HepG2 (cell line): Measurements from ENCODE around the gene QTRT2. TPM values are rescaled to one million over a fixed set of nuclear protein-coding genes. Genes with fewer than 3 reads are reported as not detected.
A peak's percentile ranks its signal among the peaks of the same experiment; 100 is the strongest.

ENCODE experiments used
- ATAC-seq: fragments of 200-7000 bp; cut with Tn5 transposase; 3 replicates; pipeline ENCODE4 v1.9.1; 2020; ENCODE audit warnings: mild to moderate bottlenecking, moderate library complexity
- BruUV-seq: library from RNA; stranded (reverse); fragments of 400-500 nt; replicated peaks from 2 replicates; lab custom pipeline; 2021; lab: Mats Ljungman, UMichigan
- CTCF ChIA-PET: fragments of 300-600 bp; formaldehyde crosslinking; extraction: SDS; loops from one replicate; lab custom pipeline; 2021; ENCODE audit warnings: low total read pairs, inconsistent platforms, low intra/inter-chr PET ratio; lab: Yijun Ruan, JAX
- POLR2A ChIA-PET: fragments of 350-600 bp; sonication (Branson Sonifier 250); formaldehyde crosslinking; loops from one replicate; lab custom pipeline; 2020; ENCODE audit warnings: antibody characterized with exemption, inconsistent platforms; lab: Yijun Ruan, JAX
- DNase-seq: peaks from one replicate; pipeline ENCODE4 v3.0.0-alpha.2; 2015; ENCODE audit warnings: low spot score
- FAIRE-seq: peaks from 3 replicates; lab custom pipeline; 2011; peaks lifted over from hg19 to GRCh38; lab: Jason Lieb, UNC
- H2AFZ ChIP-seq: one replicate; pipeline ENCODE4 v1.6.1; 2011; ENCODE audit warnings: low read length, inconsistent platforms
- H3K27ac ChIP-seq: fragments of 300-600 bp; 3 replicates; pipeline ENCODE4 v1.8.0; 2011; ENCODE audit warnings: mixed run types, mild to moderate bottlenecking, mixed read lengths, low read length, inconsistent platforms; ENCODE audit not compliant: insufficient read depth; ENCODE audit errors: extremely low read length
- H3K27me3 ChIP-seq, 2 experiments: fragments of 200-600 bp in 1 of 2; 2 replicates in 1 of 2; 3 replicates in 1 of 2; pipeline versions ENCODE4 v1.6.0 to v1.8.0; 2011; ENCODE audit warnings: low read length in 2 of 2, mild to moderate bottlenecking in 2 of 2, moderate library complexity in 2 of 2, inconsistent platforms in 1 of 2; ENCODE audit not compliant: insufficient read depth in 2 of 2, control insufficient read depth in 1 of 2
- H3K36me3 ChIP-seq, 2 experiments: fragments of 200-600 bp in 1 of 2; replicated peaks in 1 of 2; 2 replicates in 1 of 2; 3 replicates in 1 of 2; pipeline versions ENCODE4 v1.5.1 to v1.8.0; 2011; ENCODE audit warnings: low read length in 2 of 2, inconsistent platforms in 1 of 2; ENCODE audit not compliant: insufficient read depth in 2 of 2, control insufficient read depth in 1 of 2
- H3K4me1 ChIP-seq: 2 replicates; pipeline ENCODE4 v1.5.1; 2012; ENCODE audit warnings: low read length, inconsistent platforms; ENCODE audit not compliant: insufficient read depth
- H3K4me2 ChIP-seq: 2 replicates; pipeline ENCODE4 v1.6.0; 2011; ENCODE audit warnings: low read depth, low read length, inconsistent platforms
- H3K4me3 ChIP-seq, 3 experiments: fragments of 200-600 bp in 1 of 3; sonication (generic), shearing (Covaris generic) in 1 of 3; replicated peaks in 1 of 3; 2 replicates each; pipeline ENCODE4 v1.5.1; 2011 to 2016; ENCODE audit warnings: low read length in 3 of 3, inconsistent platforms in 2 of 3, low read depth in 2 of 3, mild to moderate bottlenecking in 2 of 3, control low read depth in 1 of 3, mixed read lengths in 1 of 3; ENCODE audit not compliant: insufficient read depth in 1 of 3
- H3K79me2 ChIP-seq: one replicate; pipeline ENCODE4 v1.6.1; 2011; ENCODE audit warnings: low read length, inconsistent platforms; ENCODE audit not compliant: insufficient read depth
- H3K9ac ChIP-seq: 2 replicates; pipeline ENCODE4 v1.6.0; 2011; ENCODE audit warnings: mild to moderate bottlenecking, low read depth, low read length, inconsistent platforms; ENCODE audit not compliant: insufficient read depth
- H3K9me3 ChIP-seq: 2 replicates; pipeline ENCODE4 v1.5.1; 2012; ENCODE audit warnings: mild to moderate bottlenecking, low read length
- H4K20me1 ChIP-seq: 2 replicates; pipeline ENCODE4 v1.6.0; 2011; ENCODE audit warnings: inconsistent platforms, mild to moderate bottlenecking, low read length, moderate library complexity; ENCODE audit not compliant: insufficient read depth
- CBX2 ChIP-seq, 2 experiments: fragments of 200-600 bp in 1 of 2; sonication (generic); formaldehyde crosslinking in 1 of 2; IDR thresholded peaks; 2 replicates each; pipeline versions ENCODE4 v1.7.0 to v1.8.1; 2018 to 2022; ENCODE audit warnings: low read depth in 2 of 2, low read length in 1 of 2, mild to moderate bottlenecking in 1 of 2, missing genetic modification reagents in 1 of 2
- CREBL2 ChIP-seq: sonication (generic); formaldehyde crosslinking; IDR thresholded peaks from 2 replicates; pipeline ENCODE4 v1.8.1; 2023; ENCODE audit warnings: missing genetic modification reagents, mild to moderate bottlenecking, borderline replicate concordance
- FOXO4 ChIP-seq: sonication (generic); formaldehyde crosslinking; conservative IDR thresholded peaks from 2 replicates; pipeline ENCODE4 v1.8.1; 2023; ENCODE audit warnings: missing genetic modification reagents
- HOXA7 ChIP-seq: sonication (generic); formaldehyde crosslinking; IDR thresholded peaks from 2 replicates; pipeline ENCODE4 v1.8.1; 2022; ENCODE audit warnings: mild to moderate bottlenecking, missing genetic modification reagents, moderate library complexity
- RNF219 ChIP-seq: sonication (generic); formaldehyde crosslinking; IDR thresholded peaks from 2 replicates; pipeline ENCODE4 v1.5.0; 2020; ENCODE audit warnings: mild to moderate bottlenecking, missing genetic modification reagents
- SALL1 ChIP-seq: sonication (generic); formaldehyde crosslinking; IDR thresholded peaks from 2 replicates; pipeline ENCODE4 v1.8.0; 2022; ENCODE audit warnings: mild to moderate bottlenecking, missing genetic modification reagents
- SAP130 ChIP-seq: IDR thresholded peaks from 2 replicates; pipeline ENCODE4 v1.6.1; 2016; ENCODE audit warnings: low read depth
- SNAPC5 ChIP-seq: sonication (generic); formaldehyde crosslinking; IDR thresholded peaks from 2 replicates; pipeline ENCODE4 v1.8.1; 2023; ENCODE audit warnings: mild to moderate bottlenecking, missing genetic modification reagents, borderline replicate concordance
- ZBTB20 ChIP-seq: sonication (generic); formaldehyde crosslinking; IDR thresholded peaks from 2 replicates; pipeline ENCODE4 v1.8.1; 2023; ENCODE audit warnings: missing genetic modification reagents, low read depth, mild to moderate bottlenecking, borderline replicate concordance
- ZNF530 ChIP-seq: sonication (generic); formaldehyde crosslinking; IDR thresholded peaks from 2 replicates; pipeline ENCODE4 v1.5.0; 2020; ENCODE audit warnings: low read depth, mild to moderate bottlenecking, missing genetic modification reagents
- ZNF674 ChIP-seq: sonication (generic); formaldehyde crosslinking; IDR thresholded peaks from 2 replicates; pipeline ENCODE4 v1.5.0; 2020; ENCODE audit warnings: low read depth, mild to moderate bottlenecking, missing genetic modification reagents
- ZNF704 ChIP-seq: sonication (generic); formaldehyde crosslinking; IDR thresholded peaks from 2 replicates; pipeline ENCODE4 v1.8.1; 2023; ENCODE audit warnings: mild to moderate bottlenecking, inconsistent platforms, moderate library complexity, missing genetic modification reagents, borderline replicate concordance
- ZNF83 ChIP-seq: sonication (generic); formaldehyde crosslinking; IDR thresholded peaks from 2 replicates; pipeline ENCODE4 v1.4.0; 2020; ENCODE audit warnings: missing genetic modification reagents, mild to moderate bottlenecking, borderline replicate concordance
- WGBS: methylation state at CpG from one replicate; pipeline ENCODE4 v1.1.6; 2017; ENCODE audit warnings: low lambda C conversion rate; 5-methylcytosine and 5-hydroxymethylcytosine counted together
- in situ Hi-C: cut with HindIII; loops from 2 replicates; pipeline ENCODE4 v1.10.0; 2017; ENCODE audit warnings: low pct_unique_long_range_greater_than_20kb; ENCODE audit not compliant: extremely low pct_ligation_motif_present
- intact Hi-C: fragments of 100-400 bp; cut with micrococcal nuclease; formaldehyde crosslinking; loops from one replicate; pipeline ENCODE4 v1.10.0; 2022; ENCODE audit not compliant: unreplicated experiment
- polyA plus RNA-seq, 8 experiments: library from polyadenylated mRNA; depleted of rRNA in 3 of 8; stranded (reverse) in 7 of 8; unstranded in 1 of 8; fragments of >200 nt; fragmentation: Illumina TruSeq in 4 of 8; extraction: Trizol in 4 of 8; gene quantifications; 2 replicates each; pipeline versions ENCODE4 v1.2.1 to v1.2.3, GENCODE V29; 2011 to 2016; ENCODE audit warnings: low read depth in 4 of 8, missing spikeins in 1 of 8, mixed read lengths in 1 of 8; ENCODE audit not compliant: insufficient read depth in 1 of 8
- total RNA-seq, 5 experiments: library from RNA; depleted of rRNA; stranded (reverse); fragments of >200 nt; fragmentation: Illumina TruSeq; extraction: Trizol; gene quantifications; 2 replicates each; pipeline ENCODE4 v1.2.3, GENCODE V29; 2016; ENCODE audit warnings: low read depth in 1 of 5

Gene QTRT2
- total and polyA plus RNA-seq, 2 of the 13 experiments (the other 11 are each of a cell fraction or from before 2014, with no cell fraction given), result 7.1 to 33.4 TPM

GRCh38 chr3:114079761-114080160 lies 23.2 kb downstream of the QTRT2 start:
- FAIRE-seq (no peak), DNase-seq (no peak), ATAC-seq (no peak)
- no peaks in the 10 kb centered on the region for H4K20me1 ChIP-seq
- no peaks in the 10 kb centered on the region for H3K79me2 ChIP-seq
- POLR2A ChIA-PET, result no interaction called here
- no peak overlapping the region for H3K4me2 ChIP-seq
- CTCF ChIA-PET, result no interaction called here
- no TSS peak for BruUV-seq
- intact Hi-C loops, result no loop called here
- H3K36me3 ChIP-seq, result peaks cover 12 to 55% of the 10 kb centered on the region in 2 experiments
- H3K9me3 ChIP-seq, result no peaks in the 10 kb centered on the region
- H3K4me3 ChIP-seq, result no peak overlapping the region
- no peak overlapping the region for H2AFZ ChIP-seq
- no peak overlapping the region for H3K9ac ChIP-seq
- H3K27me3 ChIP-seq, result no peaks in the 10 kb centered on the region; a peak in 1 of 5 replicates
- in situ Hi-C loops, result no loop called here
- peaks cover 24% of the 10 kb centered on the region for H3K4me1 ChIP-seq
- H3K27ac ChIP-seq, result peak overlapping the region; percentile 8
- 93% methylated on average over 5 of the region's 5 CpGs for WGBS
- TF ChIP-seq SALL1 (CRISPR knock-in tag) (no peak), CREBL2 (CRISPR knock-in tag) (no peak), ZNF704 (CRISPR knock-in tag) (no peak), ZNF674 (CRISPR knock-in tag) (no peak), RNF219 (CRISPR knock-in tag) (no peak), ZBTB20 (CRISPR knock-in tag) (no peak), ZNF530 (CRISPR knock-in tag) (no peak), FOXO4 (CRISPR knock-in tag) (no peak), HOXA7 (CRISPR knock-in tag) (no peak), SAP130 (CRISPR knock-in tag) (no peak), ZNF83 (CRISPR knock-in tag) (no peak), CBX2 (IDR thresholded peaks at IDR 0.05; ENCODE audit: low read depth, low read length) (no peak), CBX2 (CRISPR knock-in tag; IDR thresholded peaks at IDR 0.05; ENCODE audit: low read depth) (no peak), SNAPC5 (no peak)
